H1 (cell line): ENCODE measurements around the gene SYT14. TPM values are rescaled to one million over a fixed set of nuclear protein-coding genes. Genes with fewer than 3 reads are reported as not detected.
A peak's percentile ranks its signal among the peaks of the same experiment; 100 is the strongest.

Experiments
- CTCF ChIA-PET: fragments of 300-600 bp; sonication (Branson Sonifier 250); formaldehyde crosslinking; loops from one replicate; lab custom pipeline; 2021; ENCODE audit not compliant: partially characterized antibody; lab: Charles Lee
- POLR2A ChIA-PET: fragments of 300-600 bp; sonication (Branson Sonifier 250); formaldehyde crosslinking; loops from one replicate; lab custom pipeline; 2021; ENCODE audit warnings: inconsistent platforms; ENCODE audit not compliant: partially characterized antibody; lab: Charles Lee
- DNase-seq, 2 experiments: peaks; one replicate each; pipeline versions ENCODE4 v3.0.0 to v3.0.0-alpha.2; 2010 to 2022; ENCODE audit warnings: low spot score in 2 of 2, low read depth in 1 of 2, mixed read lengths in 1 of 2
- FAIRE-seq: peaks from 2 replicates; lab custom pipeline; 2011; peaks lifted over from hg19 to GRCh38; lab: Jason Lieb, UNC
- H2AFZ ChIP-seq: 2 replicates; pipeline ENCODE4 v1.8.1; 2012; ENCODE audit warnings: low read length, inconsistent platforms
- H2AK5ac ChIP-seq: 2 replicates; pipeline ENCODE4 v1.6.1; 2013; ENCODE audit warnings: low read depth, low read length
- H2BK120ac ChIP-seq: replicated peaks from 2 replicates; pipeline ENCODE3; 2013; ENCODE audit warnings: low read depth, low read length, inconsistent platforms
- H2BK12ac ChIP-seq: 2 replicates; pipeline ENCODE4 v1.6.1; 2013; ENCODE audit warnings: low read depth, low read length
- H2BK15ac ChIP-seq: 2 replicates; pipeline ENCODE4 v1.6.1; 2013; ENCODE audit warnings: low read length
- H2BK20ac ChIP-seq: 2 replicates; pipeline ENCODE4 v1.6.1; 2013; ENCODE audit warnings: low read length
- H2BK5ac ChIP-seq: 2 replicates; pipeline ENCODE4 v1.6.1; 2013; ENCODE audit warnings: low read depth, low read length
- H3K14ac ChIP-seq: 2 replicates; pipeline ENCODE4 v1.6.1; 2013; ENCODE audit warnings: inconsistent platforms; ENCODE audit not compliant: insufficient read length
- H3K18ac ChIP-seq: 2 replicates; pipeline ENCODE4 v1.6.1; 2013; ENCODE audit warnings: low read length; ENCODE audit errors: extremely low read depth
- H3K23ac ChIP-seq: 2 replicates; pipeline ENCODE4 v1.6.1; 2013; ENCODE audit warnings: inconsistent platforms; ENCODE audit not compliant: insufficient read length
- H3K23me2 ChIP-seq: 2 replicates; pipeline ENCODE4 v1.6.1; 2013; ENCODE audit warnings: low read depth, low read length
- H3K27ac ChIP-seq: 2 replicates; pipeline ENCODE4 v1.6.1; 2011; ENCODE audit warnings: low read depth, low read length, inconsistent platforms
- H3K27me3 ChIP-seq, 4 experiments: replicated peaks in 1 of 4; 1 replicate in 1 of 4; 2 replicates in 3 of 4; pipeline versions ENCODE4 v1.6.1 to v1.8.1; 2011 to 2013; ENCODE audit warnings: low read length in 3 of 4, mild to moderate bottlenecking in 3 of 4, inconsistent platforms in 2 of 4, mixed read lengths in 2 of 4, moderate library complexity in 1 of 4; ENCODE audit not compliant: control insufficient read depth in 3 of 4, insufficient read depth in 3 of 4; ENCODE audit errors: extremely low read depth in 1 of 4
- H3K36me3 ChIP-seq, 4 experiments: 2 replicates each; pipeline versions ENCODE4 v1.6.1 to v1.8.1; 2011 to 2013; ENCODE audit warnings: mild to moderate bottlenecking in 4 of 4, low read length in 3 of 4, moderate library complexity in 2 of 4, control low read depth in 1 of 4, inconsistent platforms in 1 of 4; ENCODE audit not compliant: insufficient read depth in 4 of 4, control insufficient read depth in 2 of 4
- H3K4ac ChIP-seq: replicated peaks from 2 replicates; pipeline ENCODE3; 2013; ENCODE audit warnings: low read length, low read depth, mixed read lengths, inconsistent platforms; ENCODE audit not compliant: insufficient read length
- H3K4me1 ChIP-seq, 4 experiments: replicated peaks in 1 of 4; 1 replicate in 1 of 4; 2 replicates in 3 of 4; pipeline versions ENCODE4 v1.6.1 to v1.8.1; 2011 to 2013; ENCODE audit warnings: low read length in 3 of 4, inconsistent platforms in 2 of 4, mixed read lengths in 1 of 4; ENCODE audit not compliant: insufficient read depth in 4 of 4, control insufficient read depth in 3 of 4
- H3K4me2 ChIP-seq, 2 experiments: 2 replicates each; pipeline versions ENCODE4 v1.6.1 to v1.8.1; 2011 to 2013; ENCODE audit warnings: low read depth in 2 of 2, low read length in 2 of 2, control low read depth in 1 of 2, inconsistent platforms in 1 of 2, mild to moderate bottlenecking in 1 of 2; ENCODE audit not compliant: insufficient read depth in 1 of 2
- H3K4me3 ChIP-seq, 4 experiments: fragments of 200-600, 300-600 bp in 1 of 4; sonication (generic), shearing (Covaris generic), sonication (Bioruptor Twin) in 1 of 4; 2 replicates each; pipeline versions ENCODE4 v1.5.1 to v1.8.1; 2011 to 2016; ENCODE audit warnings: low read length in 4 of 4, low read depth in 3 of 4, control low read depth in 2 of 4, inconsistent platforms in 2 of 4, mild to moderate bottlenecking in 2 of 4, mixed read lengths in 1 of 4, moderate library complexity in 1 of 4; ENCODE audit not compliant: insufficient read depth in 2 of 4; ENCODE audit errors: extremely low read depth in 1 of 4
- H3K56ac ChIP-seq: replicated peaks from 2 replicates; pipeline ENCODE3; 2013; ENCODE audit warnings: low read depth, mild to moderate bottlenecking, mixed read lengths, low read length, inconsistent platforms; ENCODE audit not compliant: insufficient read length
- H3K79me1 ChIP-seq: 2 replicates; pipeline ENCODE4 v1.6.1; 2013; ENCODE audit warnings: low read depth, low read length, control low read depth
- H3K79me2 ChIP-seq, 2 experiments: 2 replicates each; pipeline versions ENCODE4 v1.6.1 to v1.8.1; 2012 to 2013; ENCODE audit warnings: low read length in 2 of 2, mild to moderate bottlenecking in 2 of 2, inconsistent platforms in 1 of 2; ENCODE audit not compliant: insufficient read depth in 2 of 2, control insufficient read depth in 1 of 2
- H3K9ac ChIP-seq, 4 experiments: replicated peaks in 1 of 4; 1 replicate in 1 of 4; 2 replicates in 3 of 4; pipeline versions ENCODE4 v1.6.1 to v1.8.1; 2011 to 2013; ENCODE audit warnings: low read depth in 3 of 4, low read length in 3 of 4, control low read depth in 2 of 4, mild to moderate bottlenecking in 2 of 4, moderate library complexity in 2 of 4, inconsistent platforms in 1 of 4; ENCODE audit errors: extremely low read depth in 1 of 4
- H3K9me3 ChIP-seq, 2 experiments: 2 replicates each; pipeline versions ENCODE4 v1.6.1 to v1.8.1; 2012 to 2013; ENCODE audit warnings: mild to moderate bottlenecking in 2 of 2, moderate library complexity in 2 of 2, control low read depth in 1 of 2, inconsistent platforms in 1 of 2, low read depth in 1 of 2, low read length in 1 of 2, mixed read lengths in 1 of 2; ENCODE audit not compliant: insufficient read depth in 2 of 2
- H4K20me1 ChIP-seq, 2 experiments: replicated peaks in 1 of 2; 2 replicates each; pipeline versions ENCODE3 to v1.8.1; 2011 to 2013; ENCODE audit warnings: inconsistent platforms in 2 of 2, low read length in 2 of 2, mild to moderate bottlenecking in 1 of 2; ENCODE audit not compliant: insufficient read depth in 2 of 2, control insufficient read depth in 1 of 2
- H4K5ac ChIP-seq: 2 replicates; pipeline ENCODE4 v1.6.1; 2013; ENCODE audit warnings: low read length, low read depth, mixed read lengths, inconsistent platforms; ENCODE audit not compliant: insufficient read length
- H4K8ac ChIP-seq: 2 replicates; pipeline ENCODE4 v1.8.0; 2013; ENCODE audit warnings: mild to moderate bottlenecking, moderate library complexity, low read length, inconsistent platforms; ENCODE audit not compliant: insufficient read depth; ENCODE audit errors: extremely low read depth
- H4K91ac ChIP-seq: replicated peaks from 2 replicates; pipeline ENCODE3; 2013; ENCODE audit warnings: low read length, mixed read lengths, inconsistent platforms; ENCODE audit not compliant: insufficient read length
- TAF7 ChIP-seq: optimal IDR thresholded peaks from 2 replicates; pipeline ENCODE3; 2011; ENCODE audit warnings: low read depth, mild to moderate bottlenecking, inconsistent platforms, low read length, moderate library complexity, borderline replicate concordance
- WGBS, 2 experiments: shearing (Covaris generic) in 1 of 2; methylation state at CpG; one replicate each; pipeline versions ENCODE4 v1.1.6 to v1.1.7; 2013 to 2015; ENCODE audit warnings: low lambda C conversion rate in 2 of 2, mixed read lengths in 2 of 2, inconsistent platforms in 1 of 2, low coverage in 1 of 2, missing lambda C conversion rate in 1 of 2; ENCODE audit not compliant: insufficient replicate concordance in 2 of 2, insufficient coverage in 1 of 2, insufficient read length in 1 of 2; ENCODE audit errors: extremely low coverage in 1 of 2, missing lambda C conversion rate in 1 of 2; 5-methylcytosine and 5-hydroxymethylcytosine counted together
- polyA plus RNA-seq, 7 experiments: library from polyadenylated mRNA; depleted of rRNA in 3 of 7; stranded (reverse) in 5 of 7; unstranded in 2 of 7; fragments of >200 nt in 5 of 7; fragments of 200-250 nt in 2 of 7; gene quantifications; 1 replicate in 5 of 7; 2 replicates in 1 of 7; 4 replicates in 1 of 7; pipeline versions ENCODE4 v1.2.1 to v1.2.3, GENCODE V29; 2011 to 2013; ENCODE audit warnings: missing spikeins in 2 of 7, mixed read lengths in 2 of 7
- total RNA-seq: library from RNA; stranded (reverse); fragmentation: NEBNext Ultra II Directional; extraction: Animal tissue kit (Norgen Biotek cat#: 25700); gene quantifications from 2 replicates; pipeline ENCODE4 v1.2.1, GENCODE V29; 2021

Gene SYT14
- total and polyA plus RNA-seq, 2 of the 8 experiments (the other 6 are each of a cell fraction or from before 2014, with no cell fraction given), result 2.3 to 18.4 TPM

GRCh38 chr1:210217482-210217881 is 279.5 kb downstream of the SYT14 start:
- no peak for DNase-seq
- H3K36me3 ChIP-seq, result no peaks in the 10 kb centered on the region
- H2AFZ ChIP-seq, result no peak overlapping the region
- no peak for FAIRE-seq
- H4K5ac ChIP-seq, result no peak overlapping the region
- H2BK15ac ChIP-seq, result no peak overlapping the region
- no peaks in the 10 kb centered on the region for H3K79me1 ChIP-seq
- H3K4me2 ChIP-seq, result no peak overlapping the region
- H3K23me2 ChIP-seq, result no peaks in the 10 kb centered on the region
- no peaks in the 10 kb centered on the region; a peak in 1 of 7 replicates for H3K27me3 ChIP-seq
- H2AK5ac ChIP-seq, result no peak overlapping the region
- peak overlapping the region; percentile 25 for H4K91ac ChIP-seq
- H3K9me3 ChIP-seq, result no peaks in the 10 kb centered on the region
- POLR2A ChIA-PET, result no interaction called here
- no peak overlapping the region for H2BK12ac ChIP-seq
- H2BK120ac ChIP-seq, result no peak overlapping the region
- H3K4ac ChIP-seq, result no peak overlapping the region
- H3K4me1 ChIP-seq, result peaks cover 0 to 3% (median under 1%) of the 10 kb centered on the region in 4 experiments; a peak in 1 of 7 replicates
- whole genome bisulfite sequencing, 2 experiments, result 91% methylated on average over 5 of the region's 5 CpGs; no CpG with 5 or more reads in 1 of the 2 experiments
- H4K20me1 ChIP-seq, result no peaks in the 10 kb centered on the region
- TF ChIP-seq TAF7, result no peak
- no peak overlapping the region for H3K27ac ChIP-seq
- CTCF ChIA-PET, result no interaction called here
- no peak overlapping the region for H4K8ac ChIP-seq
- no peak overlapping the region for H3K56ac ChIP-seq
- no peak overlapping the region for H3K14ac ChIP-seq
- no peak overlapping the region for H3K9ac ChIP-seq
- no peak overlapping the region for H2BK5ac ChIP-seq
- no peak overlapping the region for H3K4me3 ChIP-seq
- H3K79me2 ChIP-seq, result no peaks in the 10 kb centered on the region
- no peak overlapping the region for H3K18ac ChIP-seq
- H2BK20ac ChIP-seq, result no peak overlapping the region
- H3K23ac ChIP-seq, result no peak overlapping the region
